ENCODE measurements around the gene SPSB4.

Gene SPSB4

GRCh38 chr3:141150931-141151330 is 99.8 kb downstream of the SPSB4 start:
- no peak for DNase-seq (ENCODE audit: low read depth, low spot score)

DNA sequence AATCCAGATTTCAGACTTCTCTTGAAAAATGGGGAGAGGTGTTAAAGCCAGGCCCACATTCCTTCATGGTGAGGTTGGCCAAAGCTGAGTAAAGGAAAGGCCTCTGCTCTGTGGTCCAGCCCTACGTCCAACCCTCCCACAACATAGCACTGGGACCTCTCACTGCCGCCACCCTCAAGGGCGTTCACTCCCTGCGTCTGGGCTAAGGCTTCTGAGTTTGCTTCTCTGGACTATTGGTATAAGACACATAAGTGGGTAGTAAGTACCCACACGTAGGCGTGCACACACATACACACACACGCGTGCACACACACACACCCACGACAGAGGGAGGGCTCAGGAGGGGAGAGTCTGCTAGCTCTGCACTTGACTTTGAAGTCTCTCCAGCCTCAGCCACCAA is 100.3 kb downstream of the SPSB4 start:
- peak; percentile 17 for DNase-seq (ENCODE audit: low read depth, low spot score)

DNA sequence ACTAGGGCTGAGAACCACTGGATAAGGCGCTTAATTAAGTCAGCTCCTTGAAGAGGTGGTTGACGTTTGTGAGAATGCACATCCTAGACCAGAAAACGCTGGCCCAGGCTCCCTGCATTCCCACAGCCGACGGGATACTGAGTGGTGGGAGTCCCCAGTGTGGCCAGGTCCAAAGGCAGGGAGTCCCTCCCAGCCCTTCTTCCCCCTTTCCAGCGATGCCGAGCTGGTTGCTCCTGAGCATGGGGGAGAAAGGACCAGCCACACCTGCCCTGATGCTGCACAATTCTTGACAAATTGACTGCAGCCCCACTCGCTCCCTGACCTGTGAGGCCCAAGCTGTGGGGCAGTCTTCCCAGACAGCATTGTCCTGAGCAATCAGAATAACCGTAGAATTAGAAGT is 101.0 kb downstream of the SPSB4 start:
- DNase-seq (ENCODE audit: low read depth, low spot score): no peak

GRCh38 chr3:141152801-141153678 is 101.9 kb downstream of the SPSB4 start:
- DNase-seq (ENCODE audit: low read depth, low spot score): no peak

- DNase-seq (ENCODE audit: low read depth, low spot score): no peak
Measured at GRCh38 chr3:141153679-141153966, 102.5 kb downstream of the SPSB4 start.

- DNase-seq (ENCODE audit: low read depth, low spot score): no peak
Measured at GRCh38 chr3:141164852-141165251, 113.7 kb downstream of the SPSB4 start.

GRCh38 chr3:141167681-141168080 is 116.5 kb downstream of the SPSB4 start:
- DNase-seq (ENCODE audit: low read depth, low spot score): no peak

DNA sequence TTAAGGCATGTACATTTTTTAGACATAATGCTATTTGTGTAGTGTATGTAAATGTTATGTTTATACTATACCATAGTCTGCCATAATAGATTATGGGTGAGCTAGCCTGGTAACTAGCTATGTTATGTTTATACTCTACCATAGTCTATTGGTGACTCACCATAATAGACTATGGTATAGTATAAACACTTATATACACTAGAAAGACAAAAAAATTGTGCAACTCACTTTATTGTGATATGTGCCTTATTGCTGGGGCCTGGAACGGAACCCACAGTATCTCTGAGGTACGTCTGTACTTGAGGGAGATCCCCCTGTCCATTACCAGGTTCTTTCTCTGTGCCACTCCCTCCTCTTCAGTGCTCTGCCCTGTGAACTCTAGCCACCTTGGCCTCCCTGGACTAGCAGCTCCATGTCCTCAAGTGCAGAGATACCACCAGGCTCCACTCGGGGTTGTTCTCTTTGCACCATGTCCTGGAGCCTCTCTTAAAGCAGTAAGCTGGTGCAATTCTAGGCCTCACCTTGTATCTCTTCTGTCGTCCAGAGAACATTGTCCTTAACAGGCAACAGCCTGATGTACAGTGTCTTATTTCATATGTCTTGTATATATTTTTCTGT is 119.6 kb downstream of the SPSB4 start:
- no peak for DNase-seq (ENCODE audit: low read depth, low spot score)

DNA sequence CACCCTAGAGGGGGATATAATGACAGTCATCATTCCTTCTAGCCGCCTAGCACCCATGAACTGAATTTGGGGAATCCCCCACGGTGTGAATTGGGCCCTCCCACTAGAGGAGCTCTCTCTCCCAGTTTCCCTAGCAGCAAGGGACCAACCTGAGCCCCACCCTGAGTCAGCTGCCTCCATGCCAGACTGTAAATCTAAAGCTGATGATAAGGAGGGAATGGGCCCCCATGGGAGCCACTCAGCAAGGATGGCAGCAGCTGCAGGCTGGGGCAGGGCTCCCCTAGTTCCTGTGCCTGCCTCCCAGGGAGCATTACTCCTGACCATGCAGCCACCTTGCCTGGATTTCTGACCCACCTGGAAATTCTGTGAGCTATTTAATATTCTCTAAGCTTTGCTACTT is 123.5 kb downstream of the SPSB4 start:
- DNase-seq (ENCODE audit: low read depth, low spot score): no peak

GRCh38 chr3:141176775-141177174 is 125.6 kb downstream of the SPSB4 start:
- no peak for DNase-seq (ENCODE audit: low read depth, low spot score)

DNA sequence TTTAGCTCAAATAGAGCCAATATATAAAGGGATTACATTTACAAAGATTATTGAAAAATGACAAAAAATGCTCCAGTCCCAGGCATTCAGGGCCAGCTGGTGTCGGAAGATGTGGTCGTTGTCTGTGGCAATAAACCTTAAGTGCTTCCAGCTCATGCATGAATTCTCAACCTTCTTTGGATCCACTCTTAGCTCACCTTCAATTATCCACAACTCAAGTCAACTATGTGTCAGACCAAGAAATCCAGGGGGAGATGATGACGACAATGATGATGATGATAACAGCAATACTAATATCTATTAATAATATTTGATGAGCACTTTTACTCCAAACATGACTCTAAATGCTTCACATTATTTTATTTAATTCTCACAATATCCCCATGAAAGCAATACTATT is 126.9 kb downstream of the SPSB4 start:
- DNase-seq (ENCODE audit: low read depth, low spot score): no peak

- DNase-seq (ENCODE audit: low read depth, low spot score): no peak
Measured at GRCh38 chr3:141178551-141178950, 127.4 kb downstream of the SPSB4 start.

DNA sequence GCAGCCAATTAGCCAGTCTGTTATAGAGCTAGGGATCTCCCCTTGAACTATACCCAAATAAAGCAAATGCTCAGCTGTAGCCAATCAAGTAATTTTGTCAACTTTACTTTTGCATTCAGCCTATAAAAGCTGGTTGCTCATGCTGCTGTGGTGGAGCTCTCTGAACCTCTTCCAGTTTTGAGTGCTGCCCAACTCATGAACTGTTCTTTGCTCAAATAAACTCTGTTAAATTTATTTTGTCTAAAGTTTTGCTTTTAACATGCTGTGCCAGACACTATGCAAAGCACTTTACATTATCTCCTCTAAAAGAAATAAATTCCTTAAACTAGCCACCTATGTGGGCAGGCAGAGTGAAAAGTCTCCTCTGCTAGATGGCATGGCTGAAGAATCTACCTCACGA is 128.8 kb downstream of the SPSB4 start:
- DNase-seq (ENCODE audit: low read depth, low spot score): no peak

DNA sequence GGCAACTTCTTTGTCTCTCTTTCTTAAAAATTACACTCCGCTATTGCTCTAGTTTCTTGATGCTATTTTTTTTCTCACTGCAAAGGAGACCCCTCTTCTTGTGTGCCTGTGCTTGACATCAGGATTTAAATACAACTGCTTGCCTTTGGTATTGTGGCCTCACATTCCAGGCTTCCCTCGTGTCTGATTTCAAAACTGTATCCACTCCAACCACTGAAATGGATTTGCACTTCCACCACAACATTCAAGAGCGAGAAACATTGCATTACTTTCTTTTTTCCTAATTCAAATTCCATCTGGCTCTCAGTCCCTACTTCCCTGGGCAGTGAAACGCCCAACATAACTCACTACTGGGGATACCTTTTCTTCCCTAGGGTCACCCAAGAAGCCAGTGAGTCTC is 130.0 kb downstream of the SPSB4 start:
- DNase-seq (ENCODE audit: low read depth, low spot score): no peak

DNA sequence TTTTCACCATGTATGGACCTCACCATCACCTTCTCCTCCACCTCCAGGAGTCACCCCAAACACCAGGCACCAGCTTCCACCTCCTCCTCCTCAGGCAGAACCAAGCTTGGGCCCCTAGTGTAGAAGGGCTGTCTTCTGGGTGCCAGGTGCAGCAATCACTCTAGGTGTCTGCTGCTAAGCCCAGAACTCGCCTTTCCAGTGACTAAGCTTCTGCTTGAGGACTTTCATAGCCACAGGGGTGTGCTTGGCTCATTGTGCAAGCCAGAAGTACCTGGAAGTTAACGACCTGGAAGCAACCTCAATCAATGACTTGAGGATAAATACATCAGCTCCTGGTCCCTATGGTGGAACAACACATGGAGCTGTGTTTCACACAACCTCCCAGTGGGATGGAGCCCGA is 130.7 kb downstream of the SPSB4 start:
- no peak for DNase-seq (ENCODE audit: low read depth, low spot score)

DNA sequence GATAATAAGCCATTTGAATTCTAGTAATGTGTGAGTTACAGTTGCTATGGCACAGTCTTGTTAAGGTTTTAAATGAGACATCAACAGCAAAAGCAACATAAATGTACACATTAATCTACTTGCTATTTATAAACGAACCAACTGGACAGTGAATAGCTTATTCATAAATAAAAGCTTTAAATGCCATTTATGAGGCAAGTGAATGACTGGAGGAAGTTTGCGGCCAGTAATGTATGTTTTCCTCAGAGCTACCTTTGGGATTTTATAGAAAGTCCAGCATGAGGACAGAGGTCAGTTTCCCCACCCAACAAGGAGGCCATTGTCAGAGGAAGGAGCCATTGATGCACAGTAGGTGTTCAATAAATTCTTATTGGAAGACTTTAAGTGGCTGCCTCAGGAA is 132.5 kb downstream of the SPSB4 start:
- DNase-seq (ENCODE audit: low read depth, low spot score): no peak

GRCh38 chr3:141184430-141184829 is 133.3 kb downstream of the SPSB4 start:
- no peak for DNase-seq (ENCODE audit: low read depth, low spot score)

DNA sequence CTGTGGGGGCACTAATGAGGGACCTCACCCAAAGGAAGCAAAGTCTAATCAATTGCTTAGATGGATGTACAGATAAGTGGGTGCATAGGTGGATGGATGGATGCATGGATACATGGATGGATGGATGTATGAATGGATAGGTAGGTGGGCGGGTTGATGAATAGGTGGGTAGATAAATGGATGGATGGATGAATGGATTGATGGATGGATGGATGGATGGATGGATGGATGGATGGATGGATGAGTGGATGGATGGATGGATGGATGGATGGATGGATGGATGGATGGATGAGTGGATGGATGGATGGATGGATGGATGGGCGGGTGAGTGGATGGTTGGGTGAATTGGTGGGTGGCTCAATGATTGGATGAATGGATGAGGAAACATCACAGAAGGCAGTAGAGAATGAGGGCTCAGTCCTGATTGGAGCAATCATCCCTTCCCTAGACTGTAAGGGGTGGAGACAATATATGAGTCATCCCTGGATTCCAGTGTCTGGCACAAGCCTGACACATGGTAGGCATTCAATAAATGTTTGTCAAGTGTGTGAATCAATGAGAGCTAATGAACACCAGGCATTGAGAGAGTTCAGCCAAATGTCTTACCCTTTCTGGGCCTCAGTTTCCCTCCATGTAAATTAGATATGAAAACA is 140.1 kb downstream of the SPSB4 start:
- DNase-seq (ENCODE audit: low read depth, low spot score): peak; percentile 22

DNA sequence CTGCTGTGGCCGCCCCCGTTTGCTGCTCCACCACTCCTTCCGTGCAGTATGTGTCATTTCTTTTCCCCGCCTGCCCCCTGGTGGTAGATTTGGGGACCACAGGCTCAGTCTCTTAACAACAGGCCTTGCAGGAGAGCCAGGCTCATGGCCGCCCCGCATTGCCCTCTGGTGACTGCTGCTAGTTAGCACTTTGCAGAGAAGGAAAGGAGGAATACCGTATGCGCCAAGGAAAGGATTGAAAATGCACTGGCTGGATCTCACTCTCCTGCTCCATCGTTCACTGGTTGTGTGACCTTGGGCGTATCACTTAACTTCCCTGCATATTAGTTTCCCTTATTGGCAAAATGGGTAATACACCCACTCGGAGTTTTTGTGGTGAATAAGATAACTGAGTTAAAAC is 141.2 kb downstream of the SPSB4 start:
- peak; percentile 97 for DNase-seq (ENCODE audit: low read depth, low spot score)

GRCh38 chr3:141193066-141193830 is 142.1 kb downstream of the SPSB4 start:
- DNase-seq (ENCODE audit: low read depth, low spot score): no peak
